Ovary (tissue), 3 donors: Measurements from ENCODE around the gene CHID1.

Source experiments
- POLR2A ChIP-seq: fragments of 450-650 bp; IDR thresholded peaks from one replicate; pipeline ENCODE4 v1.6.1; 2017; ENCODE audit warnings: antibody characterized with exemption, mild to moderate bottlenecking, moderate library complexity
- TF ChIP-seq, protein P1 (sequence below), 3 donors: fragments of 450-650 bp in 2 of 3; fragments of 200-600 bp in 1 of 3; IDR thresholded peaks; one replicate each; pipeline versions ENCODE4 v1.5.1 to v1.8.0; 2016 to 2022; ENCODE audit warnings: antibody characterized with exemption in 3 of 3, mild to moderate bottlenecking in 1 of 3
- donor health status: DM: no; HTN: no; CAD: no.

DNA sequence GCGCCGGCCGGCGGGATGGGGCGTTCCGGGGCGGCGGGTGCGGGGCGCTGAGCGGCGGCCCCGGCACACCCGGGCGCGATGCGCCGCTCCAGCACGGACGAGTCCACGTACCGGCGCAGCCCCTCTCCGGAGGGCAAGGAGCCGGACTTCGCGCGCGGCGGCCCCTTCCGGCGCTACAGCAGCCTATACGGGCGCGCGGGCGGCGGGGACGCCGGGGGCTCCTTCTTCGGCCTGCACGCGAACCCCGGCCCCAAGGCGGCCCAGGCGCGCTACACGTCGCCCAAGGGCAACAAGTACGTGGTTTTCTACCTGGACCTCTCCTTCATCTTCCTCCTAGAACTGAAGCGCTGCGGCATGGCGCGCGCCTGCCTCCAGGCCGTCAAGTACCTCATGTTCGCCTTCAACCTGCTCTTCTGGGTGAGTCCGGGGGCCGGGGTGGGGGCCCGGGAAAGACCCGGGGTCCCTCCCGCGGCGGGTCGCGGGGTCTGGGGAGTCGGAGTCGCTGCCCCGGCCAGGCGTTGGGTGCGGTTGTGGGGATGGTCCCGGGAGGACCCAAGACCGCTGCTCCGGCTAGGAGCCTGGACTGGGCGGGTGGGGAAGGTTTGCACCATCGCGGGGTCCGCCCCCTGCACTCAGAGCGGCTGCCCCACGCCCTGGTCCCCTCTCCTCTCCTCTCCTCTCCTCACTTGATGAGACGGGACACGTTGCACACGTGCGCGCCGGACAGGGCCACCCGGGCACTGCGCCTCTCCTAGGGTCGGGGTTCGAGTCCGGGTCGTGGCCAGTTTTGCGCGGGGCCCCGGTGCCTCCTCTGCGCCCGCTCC, 60.4 kb downstream of the CHID1 start:
- TF ChIP-seq, protein P1, sequence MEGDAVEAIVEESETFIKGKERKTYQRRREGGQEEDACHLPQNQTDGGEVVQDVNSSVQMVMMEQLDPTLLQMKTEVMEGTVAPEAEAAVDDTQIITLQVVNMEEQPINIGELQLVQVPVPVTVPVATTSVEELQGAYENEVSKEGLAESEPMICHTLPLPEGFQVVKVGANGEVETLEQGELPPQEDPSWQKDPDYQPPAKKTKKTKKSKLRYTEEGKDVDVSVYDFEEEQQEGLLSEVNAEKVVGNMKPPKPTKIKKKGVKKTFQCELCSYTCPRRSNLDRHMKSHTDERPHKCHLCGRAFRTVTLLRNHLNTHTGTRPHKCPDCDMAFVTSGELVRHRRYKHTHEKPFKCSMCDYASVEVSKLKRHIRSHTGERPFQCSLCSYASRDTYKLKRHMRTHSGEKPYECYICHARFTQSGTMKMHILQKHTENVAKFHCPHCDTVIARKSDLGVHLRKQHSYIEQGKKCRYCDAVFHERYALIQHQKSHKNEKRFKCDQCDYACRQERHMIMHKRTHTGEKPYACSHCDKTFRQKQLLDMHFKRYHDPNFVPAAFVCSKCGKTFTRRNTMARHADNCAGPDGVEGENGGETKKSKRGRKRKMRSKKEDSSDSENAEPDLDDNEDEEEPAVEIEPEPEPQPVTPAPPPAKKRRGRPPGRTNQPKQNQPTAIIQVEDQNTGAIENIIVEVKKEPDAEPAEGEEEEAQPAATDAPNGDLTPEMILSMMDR (IDR thresholded peaks at IDR 0.05): no peak
- no peak for TF ChIP-seq POLR2A
